Measurements from ENCODE around the gene CHID1. TPM values are rescaled to one million over a fixed set of nuclear protein-coding genes. Genes with fewer than 3 reads are reported as not detected.

The CHID1 gene
- total and polyA plus RNA-seq, 9 of the 15 experiments (the other 6 are each of a cell fraction or from before 2014, with no cell fraction given), result 15.1 to 108 (median 39.8) TPM

DNA sequence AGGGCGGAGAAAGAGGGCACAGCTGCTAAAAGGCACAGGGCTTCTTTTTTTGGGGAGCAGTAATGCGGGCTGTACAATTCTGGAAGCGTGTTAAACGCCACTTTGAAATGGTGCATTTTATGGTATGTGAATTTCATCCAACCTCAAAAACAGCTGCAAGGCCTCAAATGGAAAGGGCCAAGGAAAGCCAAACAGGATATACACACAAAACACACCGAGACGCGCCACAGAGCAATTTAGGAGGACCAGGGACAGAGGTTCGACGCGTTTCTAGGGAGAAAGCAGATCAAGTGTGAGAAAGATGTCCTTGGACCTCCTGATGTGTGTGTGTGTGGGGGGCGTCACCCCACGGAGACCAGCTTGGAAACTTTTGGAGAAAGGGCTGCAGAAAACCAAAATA lies 36.9 kb downstream of the CHID1 start:
- WGBS (ENCODE audit: insufficient coverage, low coverage, missing lambda C conversion rate), result 79% methylated on average over 11 of the region's 12 CpGs
- Histone ChIP-seq H3K4me2 (ENCODE audit: insufficient read depth, low read length) (no peak overlapping the region), H3K36me3 (ENCODE audit: control insufficient read depth, insufficient read depth, low read length) (peaks cover 58% of the 10 kb centered on the region), H3K4me3 (no peak overlapping the region), H3K9me3 (replicated peaks; ENCODE audit: control insufficient read depth, insufficient read depth, low read depth, low read length) (no peaks in the 10 kb centered on the region), H3K27me3 (ENCODE audit: control insufficient read depth in 2 of 2, insufficient read depth in 2 of 2, low read length in 2 of 2) (no peaks in the 10 kb centered on the region), H3K4me1 (replicated peaks in 1 of 2; ENCODE audit: control insufficient read depth in 2 of 2, insufficient read depth in 2 of 2, low read length in 2 of 2) (peaks cover 29 to 77% of the 10 kb centered on the region in 2 experiments; a peak in 4 of 5 replicates), H2AFZ (ENCODE audit: low read depth, low read length) (no peak overlapping the region), H4K20me1 (replicated peaks; ENCODE audit: control insufficient read depth, insufficient read depth, low read length) (peaks cover 28% of the 10 kb centered on the region), H3K9me1 (ENCODE audit: control insufficient read depth, insufficient read depth, low read length) (peaks cover 20% of the 10 kb centered on the region), H3K9ac (ENCODE audit: insufficient read depth in 1 of 2, low read depth in 2 of 2, low read length in 2 of 2) (no peak overlapping the region), H3K79me2 (ENCODE audit: control insufficient read depth, insufficient read depth, low read length) (no peaks in the 10 kb centered on the region), H3K27ac (ENCODE audit: extremely low read depth, low read depth, low read length) (no peak overlapping the region)
- no TSS peak for BruUV-seq (replicated peaks)
- intact Hi-C loops (cut with micrococcal nuclease) (no loop called here), in situ Hi-C loops (cut with MboI) (no loop called here)
- POLR2A ChIA-PET, result interaction anchor here (0.6 to 2.5 kb wide), 3 partner anchors 11 to 14 kb away, joined by 4 to 13 read pairs (median 4); no protein-coding TSS in a partner anchor
- DNase-seq (ENCODE audit: extremely low read depth in 1 of 4, low spot score in 3 of 4) (no peak), FAIRE-seq (no peak), ATAC-seq (no peak)
- CTCF ChIA-PET (ENCODE audit: low intra/inter-chr PET ratio), result no interaction called here
- TF ChIP-seq ELF1 (tag; IDR thresholded peaks at IDR 0.05) (no peak), ZNF232 (CRISPR knock-in tag; IDR thresholded peaks at IDR 0.05) (no peak), ZNF217 (CRISPR knock-in tag; IDR thresholded peaks at IDR 0.05) (no peak), UBTF (IDR thresholded peaks at IDR 0.05; ENCODE audit: borderline replicate concordance in 1 of 2, low read depth in 2 of 2, low read length in 2 of 2) (no peak), TSC22D4 (tag; IDR thresholded peaks at IDR 0.05) (no peak), U2AF2 (optimal IDR thresholded peaks at IDR 0.05; ENCODE audit: low read depth, low read length) (no peak), TBP (optimal IDR thresholded peaks at IDR 0.05; ENCODE audit: low read depth, low read length) (no peak), BRCA1 (IDR thresholded peaks at IDR 0.05) (no peak), BRCA1 (CRISPR knock-in tag; IDR thresholded peaks at IDR 0.05) (no peak), BCOR (IDR thresholded peaks at IDR 0.05) (no peak), RHOXF2B (CRISPR knock-in tag; conservative IDR thresholded peaks at IDR 0.05) (no peak), OTX1 (CRISPR knock-in tag; IDR thresholded peaks at IDR 0.05) (no peak), HMG20B (CRISPR knock-in tag; IDR thresholded peaks at IDR 0.05) (no peak), ARID2 (IDR thresholded peaks at IDR 0.05) (no peak)
- TF ChIP-seq, protein P1, sequence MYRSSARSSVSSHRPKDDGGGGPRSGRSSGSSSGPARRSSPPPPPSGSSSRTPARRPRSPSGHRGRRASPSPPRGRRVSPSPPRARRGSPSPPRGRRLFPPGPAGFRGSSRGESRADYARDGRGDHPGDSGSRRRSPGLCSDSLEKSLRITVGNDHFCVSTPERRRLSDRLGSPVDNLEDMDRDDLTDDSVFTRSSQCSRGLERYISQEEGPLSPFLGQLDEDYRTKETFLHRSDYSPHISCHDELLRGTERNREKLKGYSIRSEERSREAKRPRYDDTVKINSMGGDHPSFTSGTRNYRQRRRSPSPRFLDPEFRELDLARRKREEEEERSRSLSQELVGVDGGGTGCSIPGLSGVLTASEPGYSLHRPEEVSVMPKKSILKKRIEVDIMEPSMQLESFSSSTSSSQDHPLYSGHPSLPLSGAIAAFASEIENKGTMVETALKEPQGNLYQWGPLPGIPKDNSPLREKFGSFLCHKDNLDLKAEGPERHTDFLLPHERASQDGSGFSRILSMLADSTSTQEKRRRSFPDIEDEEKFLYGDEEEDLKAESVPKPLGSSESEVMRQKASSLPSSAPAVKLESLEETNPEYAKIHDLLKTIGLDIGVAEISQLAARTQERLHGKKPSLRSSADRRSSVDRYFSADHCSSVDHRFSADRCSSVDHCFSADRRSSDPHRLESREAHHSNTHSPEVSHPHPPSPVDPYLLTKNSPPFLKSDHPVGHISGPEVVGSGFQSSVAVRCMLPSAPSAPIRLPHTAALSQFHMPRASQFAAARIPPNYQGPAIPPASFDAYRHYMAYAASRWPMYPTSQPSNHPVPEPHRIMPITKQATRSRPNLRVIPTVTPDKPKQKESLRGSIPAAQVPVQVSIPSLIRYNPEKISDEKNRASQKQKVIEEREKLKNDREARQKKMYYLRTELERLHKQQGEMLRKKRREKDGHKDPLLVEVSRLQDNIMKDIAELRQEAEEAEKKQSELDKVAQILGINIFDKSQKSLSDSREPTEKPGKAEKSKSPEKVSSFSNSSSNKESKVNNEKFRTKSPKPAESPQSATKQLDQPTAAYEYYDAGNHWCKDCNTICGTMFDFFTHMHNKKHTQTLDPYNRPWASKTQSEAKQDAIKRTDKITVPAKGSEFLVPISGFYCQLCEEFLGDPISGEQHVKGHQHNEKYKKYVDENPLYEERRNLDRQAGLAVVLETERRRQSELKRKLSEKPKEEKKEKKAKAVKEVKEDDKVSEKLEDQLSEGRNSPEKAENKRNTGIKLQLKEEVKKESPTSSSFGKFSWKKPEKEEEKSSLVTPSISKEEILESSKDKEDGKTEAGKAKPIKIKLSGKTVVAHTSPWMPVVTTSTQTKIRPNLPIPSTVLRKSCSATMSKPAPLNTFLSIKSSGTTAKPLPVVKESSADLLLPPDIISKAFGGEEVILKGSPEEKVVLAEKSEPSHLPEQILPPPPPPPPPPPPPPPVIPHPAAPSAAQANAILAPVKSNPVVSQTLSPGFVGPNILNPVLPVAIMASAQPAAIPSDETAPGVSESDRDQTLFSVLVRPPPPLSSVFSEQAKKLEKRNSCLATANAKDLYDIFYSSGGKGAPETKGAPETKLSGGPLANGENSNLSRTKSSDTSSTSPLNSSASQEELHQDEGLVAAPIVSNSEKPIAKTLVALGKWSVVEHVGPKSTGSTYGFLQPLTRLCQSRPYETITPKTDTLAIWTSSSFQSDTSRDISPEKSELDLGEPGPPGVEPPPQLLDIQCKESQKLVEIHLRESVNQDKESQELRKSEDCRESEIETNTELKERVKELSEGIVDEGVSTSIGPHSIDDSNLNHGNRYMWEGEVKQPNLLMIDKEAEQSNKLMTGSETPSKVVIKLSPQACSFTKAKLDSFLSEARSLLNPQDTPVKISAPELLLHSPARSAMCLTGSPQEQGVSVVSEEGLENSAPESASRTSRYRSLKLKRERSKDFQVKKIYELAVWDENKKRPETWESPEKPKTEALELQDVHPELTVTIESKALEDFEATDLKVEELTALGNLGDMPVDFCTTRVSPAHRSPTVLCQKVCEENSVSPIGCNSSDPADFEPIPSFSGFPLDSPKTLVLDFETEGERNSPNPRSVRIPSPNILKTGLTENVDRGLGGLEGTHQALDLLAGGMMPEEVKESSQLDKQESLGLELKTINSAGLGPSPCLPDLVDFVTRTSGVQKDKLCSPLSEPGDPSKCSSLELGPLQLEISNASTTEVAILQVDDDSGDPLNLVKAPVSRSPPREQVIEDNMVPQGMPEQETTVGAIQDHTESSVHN (IDR thresholded peaks at IDR 0.05; ENCODE audit: borderline replicate concordance in 1 of 2, low read depth in 1 of 2), result no peak
